Measurements from ENCODE around the gene MYH11. TPM values are rescaled to one million over a fixed set of nuclear protein-coding genes. Genes with fewer than 3 reads are reported as not detected.

The MYH11 gene
- total and polyA plus RNA-seq, 10 of the 15 experiments (the other 5 are each of a cell fraction or from before 2014, with no cell fraction given): 0.01 to 1.9 (median 0.13) TPM; not detected in 1

GRCh38 chr16:15874745-15875314 is 18.0 kb upstream of the MYH11 start (continued):
- TF ChIP-seq PRDM15 (CRISPR knock-in tag; IDR thresholded peaks at IDR 0.05): no peak
- peak; percentile 56 for TF ChIP-seq RAD21 (IDR thresholded peaks at IDR 0.05; ENCODE audit: insufficient read depth, low read depth, low read length)

- WGBS (ENCODE audit: insufficient coverage, insufficient replicate concordance, low lambda C conversion rate, missing lambda C conversion rate): 100% methylated on average over 1 of the region's 1 CpG
Observed at GRCh38 chr16:15873737-15874136, 16.9 kb upstream of the MYH11 start.

More at GRCh38 chr16:15873737-15874136, 16.9 kb upstream of the MYH11 start:
- H3K9ac ChIP-seq (ENCODE audit: control insufficient read depth, insufficient read depth, low read length): no peak overlapping the region
- TF ChIP-seq JUND (IDR thresholded peaks at IDR 0.05; ENCODE audit: low read depth, low read length): no peak
- TF ChIP-seq PML (IDR thresholded peaks at IDR 0.05; ENCODE audit: low read length): no peak
- no peak for TF ChIP-seq ATF7 (IDR thresholded peaks at IDR 0.05; ENCODE audit: low read depth)
- TF ChIP-seq RAD21 (IDR thresholded peaks at IDR 0.05; ENCODE audit: insufficient read depth, low read depth, low read length): no peak
- TF ChIP-seq, protein P1, sequence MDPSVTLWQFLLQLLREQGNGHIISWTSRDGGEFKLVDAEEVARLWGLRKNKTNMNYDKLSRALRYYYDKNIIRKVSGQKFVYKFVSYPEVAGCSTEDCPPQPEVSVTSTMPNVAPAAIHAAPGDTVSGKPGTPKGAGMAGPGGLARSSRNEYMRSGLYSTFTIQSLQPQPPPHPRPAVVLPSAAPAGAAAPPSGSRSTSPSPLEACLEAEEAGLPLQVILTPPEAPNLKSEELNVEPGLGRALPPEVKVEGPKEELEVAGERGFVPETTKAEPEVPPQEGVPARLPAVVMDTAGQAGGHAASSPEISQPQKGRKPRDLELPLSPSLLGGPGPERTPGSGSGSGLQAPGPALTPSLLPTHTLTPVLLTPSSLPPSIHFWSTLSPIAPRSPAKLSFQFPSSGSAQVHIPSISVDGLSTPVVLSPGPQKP (IDR thresholded peaks at IDR 0.05; ENCODE audit: low read depth, low read length): no peak
- TF ChIP-seq RBBP5 (conservative IDR thresholded peaks at IDR 0.05): no peak
- no peak for TF ChIP-seq RAD51 (IDR thresholded peaks at IDR 0.05)
- TF ChIP-seq MXI1 (IDR thresholded peaks at IDR 0.05; ENCODE audit: low read depth, low read length): no peak
- TF ChIP-seq, protein P2, sequence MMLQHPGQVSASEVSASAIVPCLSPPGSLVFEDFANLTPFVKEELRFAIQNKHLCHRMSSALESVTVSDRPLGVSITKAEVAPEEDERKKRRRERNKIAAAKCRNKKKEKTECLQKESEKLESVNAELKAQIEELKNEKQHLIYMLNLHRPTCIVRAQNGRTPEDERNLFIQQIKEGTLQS (IDR thresholded peaks at IDR 0.05; ENCODE audit: borderline replicate concordance, extremely low read depth, low read depth, low read length): no peak
- TF ChIP-seq ETV6 (conservative IDR thresholded peaks at IDR 0.05 in 1 of 2, IDR thresholded peaks at IDR 0.05 in 1 of 2; ENCODE audit: borderline replicate concordance in 1 of 2, low read depth in 1 of 2): no peak
- no peak for TF ChIP-seq NR2C1 (IDR thresholded peaks at IDR 0.05)
- no peak for TF ChIP-seq CBX5 (IDR thresholded peaks at IDR 0.05; ENCODE audit: low read depth)
- POLR2A ChIA-PET: interaction anchor here (2.5 kb wide), 1 partner anchor 15 kb away, joined by 7 read pairs; the partner anchor contains the start of gene CEP20
- no peaks in the 10 kb centered on the region for H3K79me2 ChIP-seq (ENCODE audit: control insufficient read depth, insufficient read depth, low read length)
- no peak for DNase-seq (ENCODE audit: low read depth, low spot score)
- BruUV-seq (replicated peaks): no TSS peak
- CTCF ChIA-PET: interaction anchor here (0.7 to 3.4 kb wide), 22 partner anchors 8 to 313 kb away, joined by 3 to 35 read pairs (median 4); partner anchors contain the start of gene CEP20
- H3K4me3 ChIP-seq: no peak overlapping the region
- RAD21 ChIA-PET (ENCODE audit: unreplicated experiment): interaction anchor here (0.9 to 2.3 kb wide), 4 partner anchors 34 to 254 kb away, joined by 3 to 6 read pairs (median 3); no protein-coding TSS in a partner anchor
- H3K4me2 ChIP-seq (ENCODE audit: control insufficient read depth, insufficient read depth): no peak overlapping the region
- no peaks in the 10 kb centered on the region for H3K27me3 ChIP-seq (replicated peaks in 1 of 2; ENCODE audit: control insufficient read depth in 2 of 2, insufficient read depth in 2 of 2, low read length in 1 of 2)
- no peak for FAIRE-seq
- no peaks in the 10 kb centered on the region for H3K9me3 ChIP-seq (replicated peaks; ENCODE audit: control insufficient read depth, insufficient read depth, low read length)
- no peaks in the 10 kb centered on the region for H4K20me1 ChIP-seq (ENCODE audit: control insufficient read depth, insufficient read depth)
- SMC1A ChIA-PET (ENCODE audit: uncharacterized antibody, unreplicated experiment): interaction anchor here (1.3 to 4.2 kb wide), 8 partner anchors 10 to 159 kb away, joined by 3 to 32 read pairs (median 6); partner anchors contain the start of gene CEP20
- H3K27ac ChIP-seq (ENCODE audit: control insufficient read depth, insufficient read depth): no peak overlapping the region
- ATAC-seq: no peak
- H3K4me1 ChIP-seq (ENCODE audit: control insufficient read depth, insufficient read depth, low read length): no peaks in the 10 kb centered on the region
- intact Hi-C loops (cut with micrococcal nuclease; ENCODE audit: unreplicated experiment): no loop called here
- H3K36me3 ChIP-seq (ENCODE audit: control insufficient read depth in 2 of 2, insufficient read depth in 2 of 2, low read length in 1 of 2): peaks cover 0 to 14% of the 10 kb centered on the region in 2 experiments; a peak in 2 of 4 replicates
- in situ Hi-C loops (cut with MboI): no loop called here
- no peak overlapping the region for H2AFZ ChIP-seq (ENCODE audit: control insufficient read depth, low read depth, low read length)
